ENCODE data around the gene ITPRID2.

Gene ITPRID2

GRCh38 chr2:181882246-181883020, 9.1 kb upstream of the ITPRID2 start:
- no peak for DNase-seq

- DNase-seq, result no peak
Measured at GRCh38 chr2:181884601-181885000, 6.9 kb upstream of the ITPRID2 start.

- no peak for DNase-seq
Measured at GRCh38 chr2:181885096-181885495, 6.4 kb upstream of the ITPRID2 start.

- DNase-seq, result no peak
Measured at GRCh38 chr2:181886192-181886591, 5.3 kb upstream of the ITPRID2 start.

- no peak for DNase-seq
Measured at GRCh38 chr2:181887045-181887444, 4.5 kb upstream of the ITPRID2 start.

- no peak for DNase-seq
Measured at GRCh38 chr2:181889776-181890175, 1.8 kb upstream of the ITPRID2 start.

- no peak for DNase-seq
Measured at GRCh38 chr2:181890271-181890670, 1.3 kb upstream of the ITPRID2 start.

- DNase-seq, result peak; percentile 61
Measured at GRCh38 chr2:181891966-181892798, 652 bp downstream of the ITPRID2 start.

GRCh38 chr2:181892799-181893435, 1.4 kb downstream of the ITPRID2 start:
- DNase-seq, result no peak

GRCh38 chr2:181894381-181894780, 2.9 kb downstream of the ITPRID2 start:
- DNase-seq, result no peak

- DNase-seq, result no peak
Measured at GRCh38 chr2:181895818-181896217, 4.3 kb downstream of the ITPRID2 start.

- no peak for DNase-seq
Measured at GRCh38 chr2:181896286-181896685, 4.8 kb downstream of the ITPRID2 start.

GRCh38 chr2:181900007-181900651, 8.6 kb downstream of the ITPRID2 start:
- DNase-seq, result peak; percentile 9

GRCh38 chr2:181902625-181903024, 11.1 kb downstream of the ITPRID2 start:
- no peak for DNase-seq

GRCh38 chr2:181904022-181904632, 12.6 kb downstream of the ITPRID2 start:
- DNase-seq, result peak; percentile 58

- DNase-seq, result no peak
Measured at GRCh38 chr2:181907057-181907456, 15.5 kb downstream of the ITPRID2 start.

- no peak for DNase-seq
Measured at GRCh38 chr2:181907635-181908034, 16.1 kb downstream of the ITPRID2 start.

- DNase-seq, result no peak
Measured at GRCh38 chr2:181910028-181910831, 18.7 kb downstream of the ITPRID2 start.

GRCh38 chr2:181911830-181912229, 20.3 kb downstream of the ITPRID2 start:
- no peak for DNase-seq

GRCh38 chr2:181915102-181915501, 23.6 kb downstream of the ITPRID2 start:
- DNase-seq, result no peak

Measured in CD4-positive, alpha-beta T cell treated with Interleukin-21 for 1 hour (primary cell).